Measurements from ENCODE around the gene CDS1.

GRCh38 chr4:84611531-84611930, 28.6 kb downstream of the CDS1 start:
- TF ChIP-seq CTCF (IDR thresholded peaks at IDR 0.05; ENCODE audit: low read depth, low read length) (no peak), POLR2A (IDR thresholded peaks at IDR 0.05; ENCODE audit: extremely low read depth, insufficient read length) (no peak), MAX (IDR thresholded peaks at IDR 0.05; ENCODE audit: low read depth, low read length) (no peak)

Measured in NB4 (cell line).